ENCODE measurements around the gene TSPEAR. TPM values are rescaled to one million over a fixed set of nuclear protein-coding genes. Genes with fewer than 3 reads are reported as not detected.
"Not testable (repeated sequence)": the region's sequence is repeated elsewhere in the genome, so short reads cannot be mapped to it uniquely, and the experiment has no call there.

The TSPEAR gene
- total and polyA plus RNA-seq, 8 donors = 0.05 to 0.29 (median 0.12) TPM; not detected in 4

DNA sequence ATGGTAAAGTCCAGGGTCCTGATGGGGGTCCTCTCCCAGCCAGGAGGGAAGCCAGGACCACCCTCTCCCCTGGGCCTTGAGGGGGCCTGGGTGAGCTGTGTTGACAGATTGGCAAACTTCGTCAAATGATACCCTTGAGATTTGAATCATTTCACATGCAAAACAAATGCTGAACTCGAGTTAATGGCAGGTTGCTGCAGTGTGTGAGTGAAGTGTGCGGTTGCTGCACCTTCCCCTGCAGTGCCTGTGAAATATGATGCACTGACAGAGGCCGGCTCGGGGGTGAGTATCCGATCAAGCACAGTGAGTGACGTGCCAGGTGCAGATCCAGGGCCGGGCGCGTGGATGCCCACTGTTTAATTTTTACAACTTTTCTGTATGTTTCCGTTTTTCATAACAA is 23.7 kb downstream of the TSPEAR start:
- 28 to 43% (median 36%) methylated on average over 11 of the region's 11 CpGs for WGBS, 5 donors
- Histone ChIP-seq H3K4me3 (no peak overlapping the region), H3K27ac (no peak overlapping the region), H3K9me3 (peaks cover 0 to 7% (median 3%) of the 10 kb centered on the region in 4 donors), H3K36me3 (no peaks in the 10 kb centered on the region), H3K4me1 (no peaks in the 10 kb centered on the region), H3K27me3 (peaks cover 0 to 39% (median 32%) of the 10 kb centered on the region in 3 donors)
- TF ChIP-seq, protein P1, sequence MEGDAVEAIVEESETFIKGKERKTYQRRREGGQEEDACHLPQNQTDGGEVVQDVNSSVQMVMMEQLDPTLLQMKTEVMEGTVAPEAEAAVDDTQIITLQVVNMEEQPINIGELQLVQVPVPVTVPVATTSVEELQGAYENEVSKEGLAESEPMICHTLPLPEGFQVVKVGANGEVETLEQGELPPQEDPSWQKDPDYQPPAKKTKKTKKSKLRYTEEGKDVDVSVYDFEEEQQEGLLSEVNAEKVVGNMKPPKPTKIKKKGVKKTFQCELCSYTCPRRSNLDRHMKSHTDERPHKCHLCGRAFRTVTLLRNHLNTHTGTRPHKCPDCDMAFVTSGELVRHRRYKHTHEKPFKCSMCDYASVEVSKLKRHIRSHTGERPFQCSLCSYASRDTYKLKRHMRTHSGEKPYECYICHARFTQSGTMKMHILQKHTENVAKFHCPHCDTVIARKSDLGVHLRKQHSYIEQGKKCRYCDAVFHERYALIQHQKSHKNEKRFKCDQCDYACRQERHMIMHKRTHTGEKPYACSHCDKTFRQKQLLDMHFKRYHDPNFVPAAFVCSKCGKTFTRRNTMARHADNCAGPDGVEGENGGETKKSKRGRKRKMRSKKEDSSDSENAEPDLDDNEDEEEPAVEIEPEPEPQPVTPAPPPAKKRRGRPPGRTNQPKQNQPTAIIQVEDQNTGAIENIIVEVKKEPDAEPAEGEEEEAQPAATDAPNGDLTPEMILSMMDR (IDR thresholded peaks at IDR 0.05) = no peak
- TF ChIP-seq POLR2AphosphoS5 (IDR thresholded peaks at IDR 0.05) (no peak), POLR2A (IDR thresholded peaks at IDR 0.05) (no peak), EP300 (IDR thresholded peaks at IDR 0.05) (no peak)
- DNase-seq = no peak
- intact Hi-C loops (cut with DNase I; ENCODE audit: low total_unique reads) = no loop called here

DNA sequence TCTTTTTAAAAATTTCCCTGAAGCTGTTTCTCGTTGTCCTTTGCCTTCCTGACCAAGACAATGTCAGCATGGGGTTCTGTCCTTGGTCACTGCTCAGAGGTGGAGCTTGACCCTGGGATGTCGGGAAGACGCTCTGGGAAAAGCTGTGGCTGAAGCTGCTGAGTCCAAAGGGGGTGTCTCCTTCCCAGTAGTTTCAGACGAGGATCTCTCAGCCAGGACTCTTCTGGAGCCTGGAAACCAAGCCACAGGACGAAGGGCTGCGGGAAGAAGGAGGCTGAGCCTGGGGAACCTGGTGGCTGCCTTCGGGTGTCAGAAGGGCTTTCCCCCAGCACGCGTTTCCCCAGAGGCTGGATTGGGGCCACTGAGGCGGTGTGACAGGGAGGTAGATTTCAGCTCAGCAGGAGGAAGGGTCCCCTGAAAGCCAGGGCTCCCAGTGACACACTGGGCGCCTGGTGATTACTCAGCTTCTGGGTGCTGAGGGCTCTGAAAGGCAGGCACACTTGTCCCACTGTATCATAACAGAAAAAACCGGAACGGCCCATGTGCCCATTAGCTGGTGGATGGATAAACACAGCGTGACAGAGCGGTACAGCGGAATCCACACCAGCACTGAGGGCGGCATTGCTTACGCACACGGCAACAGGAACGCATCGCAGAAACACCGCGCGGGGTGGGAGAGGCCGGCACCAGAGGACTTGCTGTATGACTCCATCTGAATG is 24.4 kb downstream of the TSPEAR start:
- Histone ChIP-seq H3K36me3 (no peaks in the 10 kb centered on the region), H3K4me3 (no peak overlapping the region), H3K4me1 (no peaks in the 10 kb centered on the region), H3K27ac (no peak overlapping the region), H3K9me3 (peaks cover 0 to under 1% (median 0%) of the 10 kb centered on the region in 4 donors), H3K27me3 (peaks cover 0 to 41% (median 32%) of the 10 kb centered on the region in 3 donors)
- intact Hi-C loops (cut with DNase I; ENCODE audit: low total_unique reads) = no loop called here
- no peak for DNase-seq
- 32 to 50% (median 41%) methylated on average over 25 of the region's 25 CpGs for WGBS, 5 donors
- TF ChIP-seq POLR2AphosphoS5 (IDR thresholded peaks at IDR 0.05) (no peak), POLR2A (IDR thresholded peaks at IDR 0.05) (no peak), EP300 (IDR thresholded peaks at IDR 0.05) (no peak)
- TF ChIP-seq, protein P1 (IDR thresholded peaks at IDR 0.05) = no peak

DNA sequence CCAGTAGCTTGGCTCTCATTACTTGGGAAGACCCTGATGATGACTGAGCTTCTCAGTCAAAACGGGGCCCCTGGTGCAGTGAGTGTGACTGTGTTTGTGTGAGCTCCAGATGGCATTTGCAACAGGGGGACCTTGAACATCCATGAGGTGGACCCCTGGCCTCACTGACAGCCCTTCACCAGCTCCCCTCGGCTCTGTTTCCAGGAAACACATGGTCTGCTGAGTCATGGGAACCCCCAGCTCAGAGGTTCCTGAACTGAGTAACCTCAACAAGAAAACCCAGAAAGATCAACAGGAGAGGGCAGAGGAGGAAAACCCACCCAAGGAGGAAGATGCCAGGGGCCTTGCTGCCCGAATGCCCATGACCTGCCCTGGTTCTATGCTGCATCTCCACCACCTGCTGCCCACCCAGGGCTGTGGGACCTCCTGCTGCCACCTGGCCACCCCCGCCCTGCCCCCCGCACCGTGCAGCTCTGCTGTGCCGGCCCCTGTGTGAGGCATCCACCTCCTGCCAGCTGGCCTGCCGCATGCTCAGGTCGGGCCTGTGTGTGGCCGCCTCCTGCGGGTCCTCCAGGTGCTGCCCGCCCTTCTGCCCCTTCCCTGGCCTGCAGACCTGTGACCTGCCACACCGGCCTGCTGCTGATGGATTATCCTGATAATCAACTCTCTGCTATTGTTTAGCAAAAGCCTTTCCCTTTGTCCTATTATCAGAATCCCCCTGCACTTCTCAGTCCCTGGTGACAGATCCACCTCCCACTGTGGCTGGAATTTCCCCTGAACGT is 25.2 kb downstream of the TSPEAR start:
- Histone ChIP-seq H3K27ac (no peak overlapping the region), H3K4me1 (no peaks in the 10 kb centered on the region), H3K9me3 (no peaks in the 10 kb centered on the region), H3K4me3 (no peak overlapping the region), H3K36me3 (no peaks in the 10 kb centered on the region), H3K27me3 (peaks cover 0 to 41% (median 32%) of the 10 kb centered on the region in 3 donors)
- DNase-seq = no peak
- TF ChIP-seq EP300 (IDR thresholded peaks at IDR 0.05) = no peak
- intact Hi-C loops (cut with DNase I; ENCODE audit: low total_unique reads) = no loop called here
- WGBS, 5 donors = 18 to 33% (median 29%) methylated on average over 6 to 14 of the region's 14 CpGs

GRCh38 chr21:44685050-44685449 is 26.3 kb downstream of the TSPEAR start:
- DNase-seq; H3K9me3 ChIP-seq; H3K36me3 ChIP-seq; H3K27ac ChIP-seq; H3K4me3 ChIP-seq; intact Hi-C loops (cut with DNase I; ENCODE audit: low total_unique reads); H3K4me1 ChIP-seq: not testable (repeated sequence)
- 72 to 88% (median 75%) methylated on average over 6 of the region's 6 CpGs for WGBS, 5 donors
- H3K27me3 ChIP-seq = peaks cover 0 to 41% (median 32%) of the 10 kb centered on the region in 3 donors

DNA sequence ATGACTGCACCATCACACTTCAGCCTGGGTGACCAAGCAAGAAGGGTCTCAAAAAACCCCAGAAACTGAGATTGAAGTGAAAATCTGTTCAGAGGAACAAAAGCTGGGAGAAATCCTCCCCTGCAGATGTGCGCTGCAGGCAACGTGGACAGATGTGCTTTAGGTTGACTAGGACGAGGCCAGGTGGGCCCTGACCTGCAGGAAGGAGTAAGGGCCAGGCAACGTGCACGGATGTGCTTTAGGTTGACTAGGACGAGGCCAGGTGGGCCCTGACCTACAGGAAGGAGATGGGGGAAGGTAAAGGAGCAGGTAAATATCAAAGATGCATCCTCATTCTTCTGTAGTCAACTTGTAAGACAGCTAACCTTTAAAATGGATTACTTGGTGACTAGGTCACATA is 26.9 kb downstream of the TSPEAR start:
- no peaks in the 10 kb centered on the region for H3K36me3 ChIP-seq
- TF ChIP-seq POLR2A (IDR thresholded peaks at IDR 0.05) (no peak), EP300 (IDR thresholded peaks at IDR 0.05) (no peak), POLR2AphosphoS5 (IDR thresholded peaks at IDR 0.05) (no peak)
- TF ChIP-seq, protein P1 (IDR thresholded peaks at IDR 0.05) = no peak
- H3K27me3 ChIP-seq = peaks cover 0 to 41% (median 32%) of the 10 kb centered on the region in 3 donors
- no peaks in the 10 kb centered on the region for H3K4me1 ChIP-seq
- intact Hi-C loops (cut with DNase I; ENCODE audit: low total_unique reads) = no loop called here
- H3K4me3 ChIP-seq = no peak overlapping the region
- no peak overlapping the region for H3K27ac ChIP-seq
- 60 to 73% (median 69%) methylated on average over 6 of the region's 6 CpGs for WGBS, 5 donors
- H3K9me3 ChIP-seq = no peaks in the 10 kb centered on the region
- no peak for DNase-seq
